K562 (cell line): Measurements from ENCODE around the gene P2RX5. TPM values are rescaled to one million over a fixed set of nuclear protein-coding genes. Genes with fewer than 3 reads are reported as not detected.

Source experiments
- CTBP1 ChIP-seq: fragments of 450-650 bp; IDR thresholded peaks from 2 replicates; pipeline ENCODE4 v1.6.1; 2016; ENCODE audit warnings: borderline replicate concordance
- HCFC1 ChIP-seq: IDR thresholded peaks from 2 replicates; pipeline ENCODE4 v1.6.1; 2012; ENCODE audit warnings: low read depth, low read length, improper control_type of control experiment
- HNRNPLL ChIP-seq: fragments of 200-400 bp; formaldehyde crosslinking; IDR thresholded peaks from 2 replicates; pipeline ENCODE4 v1.6.1; 2017; ENCODE audit warnings: low read length, low read depth, mild to moderate bottlenecking; ENCODE audit not compliant: poor library complexity, severe bottlenecking
- MAFF ChIP-seq: IDR thresholded peaks from 2 replicates; pipeline ENCODE4 v1.6.1; 2012; ENCODE audit warnings: low read length, improper control_type of control experiment
- MEF2D ChIP-seq: conservative IDR thresholded peaks from 2 replicates; pipeline ENCODE4 v1.6.1; 2016; ENCODE audit warnings: low read depth, missing genetic modification characterization, missing compliant biosample characterization
- SIX5 ChIP-seq, 2 experiments: IDR thresholded peaks; 2 replicates each; pipeline ENCODE4 v1.6.1; 2011; ENCODE audit warnings: low read length in 2 of 2, borderline replicate concordance in 1 of 2, low read depth in 1 of 2, mild to moderate bottlenecking in 1 of 2, moderate library complexity in 1 of 2; ENCODE audit not compliant: insufficient read depth in 1 of 2
- ZNF197 ChIP-seq: fragments of 200-800 bp; sonication (Bioruptor generic); IDR thresholded peaks from 2 replicates; pipeline ENCODE4 v1.6.1; 2016; ENCODE audit warnings: low read depth, missing genetic modification characterization, missing compliant biosample characterization
- ZNF408 ChIP-seq: fragments of 250-450 bp; sonication (Bioruptor Pico); IDR thresholded peaks from 2 replicates; pipeline ENCODE4 v1.4.0; 2020; ENCODE audit warnings: low read depth, mild to moderate bottlenecking, moderate library complexity
- ZNF551 ChIP-seq: fragments of 250-450 bp; sonication (Bioruptor Pico); IDR thresholded peaks from 2 replicates; pipeline ENCODE4 v1.5.0; 2021; ENCODE audit warnings: mild to moderate bottlenecking, moderate library complexity
- polyA plus RNA-seq, 8 experiments: library from polyadenylated mRNA; depleted of rRNA in 4 of 8; stranded (reverse) in 5 of 8; unstranded in 3 of 8; fragments of >200 nt; fragmentation: Nextera tagmentation in 2 of 8; fragmentation: Illumina TruSeq in 1 of 8; extraction: Ambion mirVana in 2 of 8; extraction: Trizol in 1 of 8; gene quantifications; 2 replicates each; pipeline versions ENCODE4 v1.2.1 to v1.2.3, GENCODE V29; 2011 to 2014; ENCODE audit warnings: inconsistent platforms in 1 of 8, missing spikeins in 1 of 8
- total RNA-seq, 7 experiments: library from RNA; depleted of rRNA in 6 of 7; stranded (reverse); fragments of >200 nt in 6 of 7; fragmentation: Illumina TruSeq in 2 of 7; extraction: Trizol in 2 of 7; gene quantifications; 2 replicates each; pipeline versions ENCODE4 v1.2.1 to v1.2.3, GENCODE V29; 2011 to 2021; ENCODE audit warnings: low replicate concordance in 1 of 7
- TF ChIP-seq, protein P1 (sequence below): fragments of 250-450 bp; sonication (Bioruptor Pico); IDR thresholded peaks from 2 replicates; pipeline ENCODE4 v1.8.0; 2022; ENCODE audit warnings: inconsistent platforms
- TF ChIP-seq, protein P2 (sequence below): fragments of 450-650 bp; IDR thresholded peaks from 2 replicates; pipeline ENCODE4 v1.6.1; 2016
- TF ChIP-seq, protein P3 (sequence below): fragments of 450-650 bp; IDR thresholded peaks from 2 replicates; pipeline ENCODE4 v1.6.1; 2016; ENCODE audit warnings: mild to moderate bottlenecking
- TF ChIP-seq, protein P4 (sequence below): sonication (generic); formaldehyde crosslinking; IDR thresholded peaks from 2 replicates; pipeline ENCODE4 v1.8.0; 2023; ENCODE audit warnings: mild to moderate bottlenecking, missing genetic modification reagents
- TF ChIP-seq, protein P5 (sequence below), 2 experiments: IDR thresholded peaks in 1 of 2; conservative IDR thresholded peaks in 1 of 2; 2 replicates each; pipeline ENCODE4 v1.6.1; 2016; ENCODE audit warnings: low read depth in 2 of 2, mild to moderate bottlenecking in 1 of 2, missing compliant biosample characterization in 1 of 2, missing genetic modification characterization in 1 of 2, moderate library complexity in 1 of 2

Gene P2RX5
- total and polyA plus RNA-seq, 9 of the 15 experiments (the other 6 are each of a cell fraction or from before 2014, with no cell fraction given), result 0.31 to 4.0 (median 1.3) TPM

DNA sequence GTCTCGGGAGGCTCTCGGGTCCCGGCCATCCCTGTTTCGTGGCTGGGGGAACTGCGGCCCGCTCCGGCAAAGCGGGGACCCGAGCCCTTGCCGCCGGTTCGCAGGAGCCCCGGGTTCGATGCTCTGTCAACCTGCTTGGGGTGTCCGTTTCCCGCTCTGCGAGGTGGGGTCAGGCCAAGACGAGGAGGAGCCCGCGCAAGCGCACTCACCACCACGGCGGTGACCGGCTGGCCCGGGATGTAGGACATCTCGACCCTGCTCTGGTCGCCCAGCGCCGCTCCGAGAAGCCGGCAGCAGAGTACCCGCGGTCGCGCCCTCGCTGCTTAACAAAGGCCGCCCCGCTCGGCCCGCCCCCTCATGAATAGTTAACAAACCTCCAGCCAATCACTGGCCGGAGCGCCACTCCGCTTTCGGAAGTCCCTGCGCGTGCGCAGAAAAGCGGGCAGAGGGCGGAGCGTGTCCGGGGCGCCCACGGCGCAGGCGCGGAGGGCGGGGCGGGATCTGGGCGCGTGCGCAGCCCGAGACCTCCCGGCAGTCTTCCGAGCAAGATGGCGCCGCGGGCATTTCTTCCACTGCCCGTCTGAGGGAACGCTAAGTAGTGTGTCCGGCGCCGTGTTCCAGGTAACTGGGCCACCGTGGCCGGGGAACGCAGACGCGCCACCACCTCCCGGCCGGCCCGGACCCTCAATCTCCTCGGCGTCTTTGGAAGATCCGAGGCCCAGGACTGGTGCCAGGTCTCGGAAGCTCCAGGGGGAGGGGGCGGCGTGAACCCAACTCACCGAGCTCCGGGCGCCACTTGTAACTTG lies 27.5 kb downstream of the P2RX5 start, which contains the start of the genes EMC6 and TAX1BP3 (continued):
- no peak for TF ChIP-seq ZNF551 (CRISPR knock-in tag)
- TF ChIP-seq, protein P1, sequence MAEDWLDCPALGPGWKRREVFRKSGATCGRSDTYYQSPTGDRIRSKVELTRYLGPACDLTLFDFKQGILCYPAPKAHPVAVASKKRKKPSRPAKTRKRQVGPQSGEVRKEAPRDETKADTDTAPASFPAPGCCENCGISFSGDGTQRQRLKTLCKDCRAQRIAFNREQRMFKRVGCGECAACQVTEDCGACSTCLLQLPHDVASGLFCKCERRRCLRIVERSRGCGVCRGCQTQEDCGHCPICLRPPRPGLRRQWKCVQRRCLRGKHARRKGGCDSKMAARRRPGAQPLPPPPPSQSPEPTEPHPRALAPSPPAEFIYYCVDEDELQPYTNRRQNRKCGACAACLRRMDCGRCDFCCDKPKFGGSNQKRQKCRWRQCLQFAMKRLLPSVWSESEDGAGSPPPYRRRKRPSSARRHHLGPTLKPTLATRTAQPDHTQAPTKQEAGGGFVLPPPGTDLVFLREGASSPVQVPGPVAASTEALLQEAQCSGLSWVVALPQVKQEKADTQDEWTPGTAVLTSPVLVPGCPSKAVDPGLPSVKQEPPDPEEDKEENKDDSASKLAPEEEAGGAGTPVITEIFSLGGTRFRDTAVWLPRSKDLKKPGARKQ (CRISPR knock-in tag), result no peak
- no peak for TF ChIP-seq HNRNPLL
- TF ChIP-seq, protein P2, sequence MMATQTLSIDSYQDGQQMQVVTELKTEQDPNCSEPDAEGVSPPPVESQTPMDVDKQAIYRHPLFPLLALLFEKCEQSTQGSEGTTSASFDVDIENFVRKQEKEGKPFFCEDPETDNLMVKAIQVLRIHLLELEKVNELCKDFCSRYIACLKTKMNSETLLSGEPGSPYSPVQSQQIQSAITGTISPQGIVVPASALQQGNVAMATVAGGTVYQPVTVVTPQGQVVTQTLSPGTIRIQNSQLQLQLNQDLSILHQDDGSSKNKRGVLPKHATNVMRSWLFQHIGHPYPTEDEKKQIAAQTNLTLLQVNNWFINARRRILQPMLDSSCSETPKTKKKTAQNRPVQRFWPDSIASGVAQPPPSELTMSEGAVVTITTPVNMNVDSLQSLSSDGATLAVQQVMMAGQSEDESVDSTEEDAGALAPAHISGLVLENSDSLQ, result no peak
- TF ChIP-seq CTBP1, result peak; percentile 78
- TF ChIP-seq, protein P3, sequence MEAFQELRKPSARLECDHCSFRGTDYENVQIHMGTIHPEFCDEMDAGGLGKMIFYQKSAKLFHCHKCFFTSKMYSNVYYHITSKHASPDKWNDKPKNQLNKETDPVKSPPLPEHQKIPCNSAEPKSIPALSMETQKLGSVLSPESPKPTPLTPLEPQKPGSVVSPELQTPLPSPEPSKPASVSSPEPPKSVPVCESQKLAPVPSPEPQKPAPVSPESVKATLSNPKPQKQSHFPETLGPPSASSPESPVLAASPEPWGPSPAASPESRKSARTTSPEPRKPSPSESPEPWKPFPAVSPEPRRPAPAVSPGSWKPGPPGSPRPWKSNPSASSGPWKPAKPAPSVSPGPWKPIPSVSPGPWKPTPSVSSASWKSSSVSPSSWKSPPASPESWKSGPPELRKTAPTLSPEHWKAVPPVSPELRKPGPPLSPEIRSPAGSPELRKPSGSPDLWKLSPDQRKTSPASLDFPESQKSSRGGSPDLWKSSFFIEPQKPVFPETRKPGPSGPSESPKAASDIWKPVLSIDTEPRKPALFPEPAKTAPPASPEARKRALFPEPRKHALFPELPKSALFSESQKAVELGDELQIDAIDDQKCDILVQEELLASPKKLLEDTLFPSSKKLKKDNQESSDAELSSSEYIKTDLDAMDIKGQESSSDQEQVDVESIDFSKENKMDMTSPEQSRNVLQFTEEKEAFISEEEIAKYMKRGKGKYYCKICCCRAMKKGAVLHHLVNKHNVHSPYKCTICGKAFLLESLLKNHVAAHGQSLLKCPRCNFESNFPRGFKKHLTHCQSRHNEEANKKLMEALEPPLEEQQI, result no peak
- TF ChIP-seq, protein P4, sequence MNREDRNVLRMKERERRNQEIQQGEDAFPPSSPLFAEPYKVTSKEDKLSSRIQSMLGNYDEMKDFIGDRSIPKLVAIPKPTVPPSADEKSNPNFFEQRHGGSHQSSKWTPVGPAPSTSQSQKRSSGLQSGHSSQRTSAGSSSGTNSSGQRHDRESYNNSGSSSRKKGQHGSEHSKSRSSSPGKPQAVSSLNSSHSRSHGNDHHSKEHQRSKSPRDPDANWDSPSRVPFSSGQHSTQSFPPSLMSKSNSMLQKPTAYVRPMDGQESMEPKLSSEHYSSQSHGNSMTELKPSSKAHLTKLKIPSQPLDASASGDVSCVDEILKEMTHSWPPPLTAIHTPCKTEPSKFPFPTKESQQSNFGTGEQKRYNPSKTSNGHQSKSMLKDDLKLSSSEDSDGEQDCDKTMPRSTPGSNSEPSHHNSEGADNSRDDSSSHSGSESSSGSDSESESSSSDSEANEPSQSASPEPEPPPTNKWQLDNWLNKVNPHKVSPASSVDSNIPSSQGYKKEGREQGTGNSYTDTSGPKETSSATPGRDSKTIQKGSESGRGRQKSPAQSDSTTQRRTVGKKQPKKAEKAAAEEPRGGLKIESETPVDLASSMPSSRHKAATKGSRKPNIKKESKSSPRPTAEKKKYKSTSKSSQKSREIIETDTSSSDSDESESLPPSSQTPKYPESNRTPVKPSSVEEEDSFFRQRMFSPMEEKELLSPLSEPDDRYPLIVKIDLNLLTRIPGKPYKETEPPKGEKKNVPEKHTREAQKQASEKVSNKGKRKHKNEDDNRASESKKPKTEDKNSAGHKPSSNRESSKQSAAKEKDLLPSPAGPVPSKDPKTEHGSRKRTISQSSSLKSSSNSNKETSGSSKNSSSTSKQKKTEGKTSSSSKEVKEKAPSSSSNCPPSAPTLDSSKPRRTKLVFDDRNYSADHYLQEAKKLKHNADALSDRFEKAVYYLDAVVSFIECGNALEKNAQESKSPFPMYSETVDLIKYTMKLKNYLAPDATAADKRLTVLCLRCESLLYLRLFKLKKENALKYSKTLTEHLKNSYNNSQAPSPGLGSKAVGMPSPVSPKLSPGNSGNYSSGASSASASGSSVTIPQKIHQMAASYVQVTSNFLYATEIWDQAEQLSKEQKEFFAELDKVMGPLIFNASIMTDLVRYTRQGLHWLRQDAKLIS (CRISPR knock-in tag), result no peak
- TF ChIP-seq MAFF, result no peak
- no peak for TF ChIP-seq ZNF408 (CRISPR knock-in tag)
- TF ChIP-seq ZNF197 (CRISPR knock-in tag), result no peak
- TF ChIP-seq SIX5 (IDR thresholded peaks at IDR 0.05; ENCODE audit: borderline replicate concordance in 1 of 2, insufficient read depth in 1 of 2, low read depth in 1 of 2, low read length in 2 of 2), result no peak
- TF ChIP-seq, protein P5, sequence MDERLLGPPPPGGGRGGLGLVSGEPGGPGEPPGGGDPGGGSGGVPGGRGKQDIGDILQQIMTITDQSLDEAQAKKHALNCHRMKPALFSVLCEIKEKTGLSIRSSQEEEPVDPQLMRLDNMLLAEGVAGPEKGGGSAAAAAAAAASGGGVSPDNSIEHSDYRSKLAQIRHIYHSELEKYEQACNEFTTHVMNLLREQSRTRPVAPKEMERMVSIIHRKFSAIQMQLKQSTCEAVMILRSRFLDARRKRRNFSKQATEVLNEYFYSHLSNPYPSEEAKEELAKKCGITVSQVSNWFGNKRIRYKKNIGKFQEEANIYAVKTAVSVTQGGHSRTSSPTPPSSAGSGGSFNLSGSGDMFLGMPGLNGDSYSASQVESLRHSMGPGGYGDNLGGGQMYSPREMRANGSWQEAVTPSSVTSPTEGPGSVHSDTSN (CRISPR knock-in tag; IDR thresholded peaks at IDR 0.05; ENCODE audit: low read depth), result no peak
- TF ChIP-seq, protein P5 (tag; conservative IDR thresholded peaks at IDR 0.05; ENCODE audit: low read depth), result no peak
- TF ChIP-seq HCFC1, result no peak
- no peak for TF ChIP-seq MEF2D (tag)
